ENCODE measurements around the gene NUDT9.

NUDT9 gene

DNA sequence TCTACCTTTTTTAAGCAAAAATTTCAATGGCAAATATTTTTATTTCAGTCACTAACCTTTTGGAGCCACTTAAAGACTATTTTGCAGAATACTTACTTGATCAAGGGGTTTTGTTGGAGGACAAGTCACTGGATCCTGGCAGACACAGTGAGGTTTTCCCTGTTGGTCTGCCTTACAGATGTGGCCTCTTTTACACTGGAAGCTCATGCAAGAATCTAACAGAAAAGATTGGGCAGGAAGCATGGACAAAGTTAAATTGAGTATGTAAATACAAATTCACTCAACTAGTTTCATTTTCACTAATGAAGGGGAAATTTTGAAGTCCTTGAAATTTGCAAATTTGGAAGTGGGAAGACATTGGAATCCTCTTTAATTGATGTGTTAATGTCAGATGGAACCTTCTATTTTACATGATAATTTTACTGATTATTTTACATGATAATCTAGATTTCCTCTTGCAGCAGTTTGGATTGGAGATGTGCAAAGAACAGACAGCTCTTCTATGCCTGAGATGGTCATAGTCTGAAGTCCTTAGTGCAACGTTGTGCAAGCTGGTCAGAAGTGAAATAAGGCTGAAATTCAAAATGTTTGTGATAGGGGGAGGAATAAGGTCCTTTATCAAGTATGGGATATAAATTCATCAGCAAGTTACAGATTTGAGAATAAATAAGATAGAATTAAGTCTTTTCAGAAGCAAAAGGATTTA lies 68.4 kb downstream of the NUDT9 start:
- TF ChIP-seq SIN3A (IDR thresholded peaks at IDR 0.05; ENCODE audit: borderline replicate concordance, insufficient read depth, low read length): no peak
- TF ChIP-seq FOXP2 (optimal IDR thresholded peaks at IDR 0.05; ENCODE audit: borderline replicate concordance, extremely low read depth, extremely low read length, insufficient read depth): no peak
- TF ChIP-seq POLR2AphosphoS5 (IDR thresholded peaks at IDR 0.05; ENCODE audit: low read depth, low read length): no peak
- no peak for TF ChIP-seq TAF1 (IDR thresholded peaks at IDR 0.05; ENCODE audit: borderline replicate concordance, insufficient read depth, low read length)

- TF ChIP-seq REST (IDR thresholded peaks at IDR 0.05; ENCODE audit: insufficient read depth in 1 of 2, low read depth in 2 of 2, low read length in 2 of 2) (no peak), FOXP2 (optimal IDR thresholded peaks at IDR 0.05; ENCODE audit: borderline replicate concordance, extremely low read depth, extremely low read length, insufficient read depth) (no peak), TAF1 (IDR thresholded peaks at IDR 0.05; ENCODE audit: borderline replicate concordance, insufficient read depth, low read length) (no peak), POLR2AphosphoS5 (IDR thresholded peaks at IDR 0.05; ENCODE audit: low read depth, low read length) (no peak), SIN3A (IDR thresholded peaks at IDR 0.05; ENCODE audit: borderline replicate concordance, insufficient read depth, low read length) (no peak)
These were observed 69.1 kb downstream of the NUDT9 start for GRCh38 chr4:87491436-87491835.

DNA sequence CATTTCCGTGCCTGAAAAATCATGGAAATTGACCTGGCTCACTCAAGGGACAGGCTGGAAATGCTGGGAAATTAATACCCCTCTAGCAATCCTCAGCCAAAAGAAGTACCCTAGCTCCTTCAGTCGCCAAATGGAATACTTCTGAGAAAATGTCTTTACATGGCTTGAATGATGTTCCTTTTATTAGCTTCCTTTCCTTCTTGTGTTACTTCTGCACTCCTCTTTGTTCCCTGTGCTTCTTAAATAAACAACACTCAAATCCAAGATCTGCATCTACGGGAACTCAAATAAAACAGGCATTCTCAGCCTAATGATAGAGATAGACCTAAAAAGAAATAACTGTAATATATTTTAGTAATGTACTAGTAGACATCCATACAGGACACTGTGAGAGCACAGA lies 70.7 kb downstream of the NUDT9 start:
- TF ChIP-seq FOXP2 (optimal IDR thresholded peaks at IDR 0.05; ENCODE audit: borderline replicate concordance, extremely low read depth, extremely low read length, insufficient read depth) (no peak), REST (IDR thresholded peaks at IDR 0.05; ENCODE audit: insufficient read depth in 1 of 2, low read depth in 2 of 2, low read length in 2 of 2) (no peak), POLR2AphosphoS5 (IDR thresholded peaks at IDR 0.05; ENCODE audit: low read depth, low read length) (no peak)

DNA sequence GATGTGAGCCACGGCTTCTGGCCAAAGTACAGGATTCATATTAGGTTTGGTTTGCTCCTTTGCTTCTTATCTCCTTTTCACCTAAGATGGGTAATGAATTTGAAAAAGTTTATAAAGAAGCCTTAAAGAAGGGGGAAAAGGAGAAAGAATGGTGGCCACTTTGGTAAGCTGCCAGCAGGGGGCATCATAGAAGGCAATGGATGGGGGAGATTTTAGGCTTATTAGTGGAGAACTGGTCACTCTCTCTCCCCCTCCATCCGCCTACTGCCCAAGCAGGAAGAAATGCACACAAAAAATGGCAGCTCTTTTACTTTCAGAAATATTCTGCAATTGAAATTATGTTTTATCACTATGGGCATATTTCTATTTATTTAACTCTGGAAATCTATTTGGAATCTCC lies 74.8 kb downstream of the NUDT9 start:
- TF ChIP-seq TAF1 (IDR thresholded peaks at IDR 0.05; ENCODE audit: borderline replicate concordance, insufficient read depth, low read length) (no peak), SIN3A (IDR thresholded peaks at IDR 0.05; ENCODE audit: borderline replicate concordance, insufficient read depth, low read length) (no peak), POLR2AphosphoS5 (IDR thresholded peaks at IDR 0.05; ENCODE audit: low read depth, low read length) (no peak), FOXP2 (optimal IDR thresholded peaks at IDR 0.05; ENCODE audit: borderline replicate concordance, extremely low read depth, extremely low read length, insufficient read depth) (no peak)

DNA sequence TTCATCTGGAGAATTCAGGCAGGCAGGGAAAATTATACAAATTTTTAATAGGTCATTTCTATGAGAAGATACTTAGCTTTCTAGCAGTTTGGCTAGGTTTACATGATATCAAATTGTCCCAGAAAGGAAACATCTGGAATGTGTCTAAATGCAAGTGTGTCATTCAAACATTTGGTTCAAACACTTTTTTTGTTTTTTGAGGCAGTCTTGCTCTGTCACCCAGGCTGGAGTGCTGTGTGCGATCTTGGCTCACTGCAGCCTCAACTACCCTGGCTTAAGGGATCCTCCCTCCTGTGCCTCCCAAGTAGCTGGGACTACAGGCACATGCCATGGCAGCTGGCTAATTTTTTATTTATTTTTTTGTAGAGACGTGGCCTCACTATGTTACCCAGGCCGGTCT lies 75.2 kb downstream of the NUDT9 start:
- TF ChIP-seq TAF1 (IDR thresholded peaks at IDR 0.05; ENCODE audit: borderline replicate concordance, insufficient read depth, low read length): no peak
- no peak for TF ChIP-seq POLR2AphosphoS5 (IDR thresholded peaks at IDR 0.05; ENCODE audit: low read depth, low read length)
- TF ChIP-seq SIN3A (IDR thresholded peaks at IDR 0.05; ENCODE audit: borderline replicate concordance, insufficient read depth, low read length): no peak
- TF ChIP-seq FOXP2 (optimal IDR thresholded peaks at IDR 0.05; ENCODE audit: borderline replicate concordance, extremely low read depth, extremely low read length, insufficient read depth): no peak
- no peak for TF ChIP-seq REST (IDR thresholded peaks at IDR 0.05; ENCODE audit: insufficient read depth in 1 of 2, low read depth in 2 of 2, low read length in 2 of 2)

DNA sequence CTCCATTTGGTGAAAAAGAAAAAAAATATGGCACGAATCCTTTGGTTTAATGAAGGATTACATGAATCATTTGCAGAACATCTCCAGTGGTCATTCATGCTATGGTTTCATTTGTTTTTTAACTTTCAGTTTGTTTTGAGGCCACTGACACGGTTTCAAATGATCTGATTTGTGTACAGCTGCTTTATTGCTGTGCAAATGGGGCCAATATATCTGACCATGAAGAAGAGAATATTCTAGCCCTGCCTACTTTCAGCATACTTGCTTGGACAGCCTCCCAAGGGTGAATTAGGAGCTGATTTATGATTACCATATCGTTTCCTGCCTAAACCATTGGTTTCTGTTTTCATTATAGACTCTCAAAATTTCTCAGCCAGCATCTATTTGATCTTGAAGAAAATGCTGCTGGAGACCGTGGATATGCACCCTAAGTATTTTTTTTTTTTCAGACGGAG lies 76.1 kb downstream of the NUDT9 start:
- TF ChIP-seq POLR2AphosphoS5 (IDR thresholded peaks at IDR 0.05; ENCODE audit: low read depth, low read length) (no peak), FOXP2 (optimal IDR thresholded peaks at IDR 0.05; ENCODE audit: borderline replicate concordance, extremely low read depth, extremely low read length, insufficient read depth) (no peak)
